ENCODE measurements around the gene CRADD. TPM values are rescaled to one million over a fixed set of nuclear protein-coding genes. Genes with fewer than 3 reads are reported as not detected.
A peak's percentile ranks its signal among the peaks of the same experiment; 100 is the strongest.

The CRADD gene
- 9.8 and 14.2 TPM in 2 replicates for total RNA-seq
- long read RNA-seq, transcript CRADD-201 (3 exons, 1,169 nt): major isoform, 20 of 27 reads
- long read RNA-seq, partial matches to known transcripts: 1 of 27 reads
- long read RNA-seq, other reads (novel, unspliced or antisense): 6 of 27 reads

GRCh38 chr12:93677195-93678064 lies at the start of gene CRADD:
CRADD (plus strand) TSS chr12:93677375.
- TF ChIP-seq CTCF (conservative IDR thresholded peaks at IDR 0.05): peak; percentile 12
- Mint-ChIP-seq H3K36me3 (ENCODE audit: low read depth) (peaks cover 3% of the 10 kb centered on the region), H3K27me3 (ENCODE audit: low read depth) (peaks cover 3% of the 10 kb centered on the region), H3K4me1 (peaks cover 25% of the 10 kb centered on the region), H3K4me3 (peak within 1 kb of the TSS; percentile 97), H3K27ac (ENCODE audit: unreplicated experiment) (peak within 1 kb of the TSS; percentile 100), H3K9me3 (no peaks in the 10 kb centered on the region)
- DNase-seq (ENCODE audit: low read depth, low spot score): peak; percentile 61

- DNase-seq (ENCODE audit: low read depth, low spot score): no peak
- no peaks in the 10 kb centered on the region for H3K36me3 Mint-ChIP-seq (ENCODE audit: low read depth)
- H3K4me1 Mint-ChIP-seq: no peaks in the 10 kb centered on the region
- H3K27me3 Mint-ChIP-seq (ENCODE audit: low read depth): no peaks in the 10 kb centered on the region
- no peak for TF ChIP-seq CTCF (conservative IDR thresholded peaks at IDR 0.05)
- no peaks in the 10 kb centered on the region for H3K9me3 Mint-ChIP-seq
- H3K27ac Mint-ChIP-seq (ENCODE audit: unreplicated experiment): no peak overlapping the region
- no peak overlapping the region for H3K4me3 Mint-ChIP-seq
Observed at GRCh38 chr12:93632383-93632782, 44.8 kb upstream of the CRADD start.

- Mint-ChIP-seq H3K4me3 (no peak overlapping the region), H3K4me1 (peaks cover 19% of the 10 kb centered on the region), H3K36me3 (ENCODE audit: low read depth) (no peaks in the 10 kb centered on the region), H3K9me3 (no peaks in the 10 kb centered on the region), H3K27me3 (ENCODE audit: low read depth) (peaks cover 3% of the 10 kb centered on the region), H3K27ac (ENCODE audit: unreplicated experiment) (no peak overlapping the region)
- no peak for DNase-seq (ENCODE audit: low read depth, low spot score)
- no peak for TF ChIP-seq CTCF (conservative IDR thresholded peaks at IDR 0.05)
Observed at GRCh38 chr12:93634416-93634815, 42.8 kb upstream of the CRADD start.

GRCh38 chr12:93636708-93637107 lies 40.5 kb upstream of the CRADD start:
- H3K27me3 Mint-ChIP-seq (ENCODE audit: low read depth): peaks cover 3% of the 10 kb centered on the region
- peaks cover 22% of the 10 kb centered on the region for H3K4me1 Mint-ChIP-seq
- H3K4me3 Mint-ChIP-seq: no peak overlapping the region
- H3K36me3 Mint-ChIP-seq (ENCODE audit: low read depth): no peaks in the 10 kb centered on the region
- DNase-seq (ENCODE audit: low read depth, low spot score): no peak
- H3K27ac Mint-ChIP-seq (ENCODE audit: unreplicated experiment): no peak overlapping the region
- no peak for TF ChIP-seq CTCF (conservative IDR thresholded peaks at IDR 0.05)
- no peaks in the 10 kb centered on the region for H3K9me3 Mint-ChIP-seq

- Mint-ChIP-seq H3K4me3 (no peak overlapping the region), H3K27ac (ENCODE audit: unreplicated experiment) (no peak overlapping the region), H3K4me1 (peaks cover 22% of the 10 kb centered on the region), H3K9me3 (peaks cover 2% of the 10 kb centered on the region), H3K36me3 (ENCODE audit: low read depth) (no peaks in the 10 kb centered on the region), H3K27me3 (ENCODE audit: low read depth) (peaks cover 3% of the 10 kb centered on the region)
- no peak for TF ChIP-seq CTCF (conservative IDR thresholded peaks at IDR 0.05)
- DNase-seq (ENCODE audit: low read depth, low spot score): no peak
Observed at GRCh38 chr12:93638095-93638494, 39.1 kb upstream of the CRADD start.
